ENCODE data around the gene TRIO. TPM values are rescaled to one million over a fixed set of nuclear protein-coding genes. Genes with fewer than 3 reads are reported as not detected.

TRIO gene
- total RNA-seq, 4 donors from 2014 or later = 186 to 388 (median 285) TPM

- in situ Hi-C loops (cut with MboI; ENCODE audit: low pct_ligation_motif_present in 1 of 4, low pct_unique_long_range_greater_than_20kb in 1 of 4, low sequenced_read_pairs in 3 of 4) (no loop called here), intact Hi-C loops (cut with DNase I; ENCODE audit: low total_unique reads) (no loop called here)
- no peaks in the 10 kb centered on the region for H3K9me3 ChIP-seq
- no peak for DNase-seq
- 70 to 80% methylated on average over 2 to 11 of the region's 12 CpGs for WGBS, 2 donors (ENCODE audit: low coverage in 1 of 2)
- H3K27me3 ChIP-seq = no peaks in the 10 kb centered on the region
- peaks cover 0 to 19% (median 5%) of the 10 kb centered on the region in 4 donors for H3K36me3 ChIP-seq
- H3K4me3 ChIP-seq = no peak overlapping the region
- TF ChIP-seq POLR2AphosphoS5 (IDR thresholded peaks at IDR 0.05) (no peak), POLR2A (IDR thresholded peaks at IDR 0.05) (no peak), EP300 (IDR thresholded peaks at IDR 0.05; ENCODE audit: low read depth) (no peak)
- H3K27ac ChIP-seq = no peak overlapping the region
- peaks cover 0 to 13% (median 4%) of the 10 kb centered on the region in 4 donors for H3K4me1 ChIP-seq
These were observed 173.3 kb downstream of the TRIO start for GRCh38 chr5:14316471-14316870.

DNA sequence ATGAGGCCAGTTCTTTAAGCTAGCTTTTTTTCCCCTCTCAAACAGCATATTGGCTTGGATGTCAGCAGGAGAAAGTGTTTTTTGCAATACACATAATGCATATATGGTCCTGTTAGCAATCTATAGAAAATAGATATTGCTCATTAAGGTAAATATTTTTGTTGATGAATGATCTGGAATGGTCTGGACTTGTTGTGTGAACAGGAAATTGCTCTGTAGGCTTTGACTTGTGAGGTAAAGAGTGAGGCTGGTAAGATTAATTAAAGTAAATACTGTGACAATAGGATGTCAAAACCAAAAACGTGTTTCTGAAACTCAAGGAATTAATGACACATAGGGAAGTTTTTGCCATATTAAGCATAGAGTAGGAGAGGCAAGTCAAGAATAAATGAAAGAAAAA lies 176.0 kb downstream of the TRIO start:
- TF ChIP-seq CTCF (IDR thresholded peaks at IDR 0.05) = no peak
- no peak for TF ChIP-seq EP300 (IDR thresholded peaks at IDR 0.05; ENCODE audit: low read depth)
- TF ChIP-seq POLR2AphosphoS5 (IDR thresholded peaks at IDR 0.05) = no peak
- TF ChIP-seq POLR2A (IDR thresholded peaks at IDR 0.05) = no peak
- in situ Hi-C loops (cut with MboI; ENCODE audit: low pct_ligation_motif_present in 1 of 4, low pct_unique_long_range_greater_than_20kb in 1 of 4, low sequenced_read_pairs in 3 of 4) = no loop called here
- Histone ChIP-seq H3K4me3 (no peak overlapping the region), H3K36me3 (peaks cover 0 to 19% (median 5%) of the 10 kb centered on the region in 4 donors), H3K4me1 (peaks cover 0 to 5% (median 0%) of the 10 kb centered on the region in 4 donors), H3K9me3 (no peaks in the 10 kb centered on the region), H3K27me3 (no peaks in the 10 kb centered on the region), H3K27ac (no peak overlapping the region)
- WGBS, 2 donors (ENCODE audit: low coverage in 1 of 2) = 45 to 71% methylated on average over 1 of the region's 1 CpG
- intact Hi-C loops (cut with DNase I; ENCODE audit: low total_unique reads) = no loop called here
- no peak for DNase-seq

DNA sequence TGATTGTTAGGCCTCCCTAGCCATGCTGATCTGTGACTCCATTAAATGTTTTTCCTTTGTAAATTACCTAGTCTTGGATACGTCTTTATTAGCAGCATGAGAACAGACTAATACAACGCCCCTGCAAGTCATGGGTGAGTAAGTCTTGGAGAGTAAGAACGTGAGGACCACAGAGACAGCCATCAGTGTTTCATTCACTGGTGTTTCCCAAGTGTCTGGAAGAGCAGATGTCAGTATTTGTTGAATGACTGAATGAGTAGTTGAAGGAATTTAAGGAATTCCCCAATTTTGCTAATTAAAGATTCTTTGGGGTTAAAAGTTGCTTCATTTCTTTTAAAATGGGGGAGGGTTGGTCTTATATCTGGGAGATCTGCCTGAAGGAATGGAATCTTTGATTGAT lies 178.8 kb downstream of the TRIO start:
- Histone ChIP-seq H3K9me3 (no peaks in the 10 kb centered on the region), H3K4me1 (no peaks in the 10 kb centered on the region), H3K27me3 (no peaks in the 10 kb centered on the region), H3K4me3 (no peak overlapping the region), H3K36me3 (peaks cover 0 to 13% (median 3%) of the 10 kb centered on the region in 4 donors), H3K27ac (no peak overlapping the region)
- DNase-seq = no peak
- intact Hi-C loops (cut with DNase I; ENCODE audit: low total_unique reads) (no loop called here), in situ Hi-C loops (cut with MboI; ENCODE audit: low pct_ligation_motif_present in 1 of 4, low pct_unique_long_range_greater_than_20kb in 1 of 4, low sequenced_read_pairs in 3 of 4) (no loop called here)
- TF ChIP-seq CTCF (IDR thresholded peaks at IDR 0.05) (no peak), EP300 (IDR thresholded peaks at IDR 0.05; ENCODE audit: low read depth) (no peak), POLR2AphosphoS5 (IDR thresholded peaks at IDR 0.05) (no peak), POLR2A (IDR thresholded peaks at IDR 0.05) (no peak)
- 92% methylated on average over 3 of the region's 3 CpGs for WGBS, 2 donors (ENCODE audit: low coverage in 1 of 2)

DNA sequence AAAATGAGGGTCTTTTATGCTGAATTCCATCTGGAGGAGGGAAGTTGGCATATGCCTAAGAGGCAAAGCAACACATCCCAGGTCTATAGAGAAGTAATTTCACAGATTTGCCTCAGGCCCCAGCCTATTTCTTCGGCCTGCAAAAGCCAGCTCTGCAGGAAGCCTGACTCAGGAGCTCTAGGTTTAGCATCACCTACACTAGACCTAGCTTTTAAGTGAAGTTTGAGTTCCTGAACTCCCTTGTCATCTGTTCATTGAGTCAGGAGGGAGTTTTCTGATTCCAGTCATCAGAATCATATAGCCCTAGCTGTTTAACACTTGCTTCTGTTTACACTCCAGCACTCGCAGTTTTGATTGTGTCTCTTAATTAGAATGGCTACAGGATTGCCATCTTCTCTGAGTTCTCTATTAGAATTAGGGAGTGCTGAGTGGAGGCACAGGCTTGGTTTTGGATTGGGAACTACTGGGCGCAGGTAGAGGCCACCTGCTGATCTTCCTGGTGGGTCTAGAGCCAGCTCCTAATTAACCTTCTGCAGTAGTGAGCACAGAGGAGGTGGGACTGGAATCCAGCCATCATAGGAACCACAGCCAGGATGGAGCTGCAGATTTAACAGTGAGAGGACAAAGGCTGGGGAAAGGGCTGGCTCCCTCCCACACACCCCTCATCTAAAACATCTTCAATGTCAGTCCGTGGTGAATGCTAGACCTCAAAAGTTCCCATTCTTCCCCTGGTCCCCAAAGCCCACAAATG lies 179.5 kb downstream of the TRIO start:
- H3K9me3 ChIP-seq = no peaks in the 10 kb centered on the region
- no peak overlapping the region for H3K27ac ChIP-seq
- no peak for TF ChIP-seq POLR2A (IDR thresholded peaks at IDR 0.05)
- TF ChIP-seq POLR2AphosphoS5 (IDR thresholded peaks at IDR 0.05) = no peak
- H3K36me3 ChIP-seq = peaks cover 0 to 6% (median 0%) of the 10 kb centered on the region in 4 donors
- H3K4me3 ChIP-seq = no peak overlapping the region
- H3K4me1 ChIP-seq = no peaks in the 10 kb centered on the region
- 69 to 100% methylated on average over 1 to 4 of the region's 4 CpGs for WGBS, 2 donors (ENCODE audit: low coverage in 1 of 2)
- in situ Hi-C loops (cut with MboI; ENCODE audit: low pct_ligation_motif_present in 1 of 4, low pct_unique_long_range_greater_than_20kb in 1 of 4, low sequenced_read_pairs in 3 of 4) (no loop called here), intact Hi-C loops (cut with DNase I; ENCODE audit: low total_unique reads) (no loop called here)
- DNase-seq = no peak
- no peaks in the 10 kb centered on the region for H3K27me3 ChIP-seq

- Histone ChIP-seq H3K4me1 (no peaks in the 10 kb centered on the region), H3K27ac (no peak overlapping the region), H3K9me3 (no peaks in the 10 kb centered on the region), H3K36me3 (peaks cover 0 to 5% (median 0%) of the 10 kb centered on the region in 4 donors), H3K4me3 (no peak overlapping the region), H3K27me3 (no peaks in the 10 kb centered on the region)
- TF ChIP-seq POLR2AphosphoS5 (IDR thresholded peaks at IDR 0.05) = no peak
- no peak for TF ChIP-seq EP300 (IDR thresholded peaks at IDR 0.05; ENCODE audit: low read depth)
- WGBS, 2 donors (ENCODE audit: low coverage in 1 of 2) = 91% methylated on average over 7 of the region's 7 CpGs; no CpG with 5 or more reads in 1 of the 2 donors
- intact Hi-C loops (cut with DNase I; ENCODE audit: low total_unique reads) (no loop called here), in situ Hi-C loops (cut with MboI; ENCODE audit: low pct_ligation_motif_present in 1 of 4, low pct_unique_long_range_greater_than_20kb in 1 of 4, low sequenced_read_pairs in 3 of 4) (no loop called here)
- DNase-seq = no peak
These were observed 180.3 kb downstream of the TRIO start for GRCh38 chr5:14323466-14323865.

All from transverse colon (tissue), 4 donors.